ENCODE measurements around the gene POMC.
A peak's percentile ranks its signal among the peaks of the same experiment; 100 is the strongest.
"Not testable (repeated sequence)": the region's sequence is repeated elsewhere in the genome, so short reads cannot be mapped to it uniquely, and the experiment has no call there.

The POMC gene

DNA sequence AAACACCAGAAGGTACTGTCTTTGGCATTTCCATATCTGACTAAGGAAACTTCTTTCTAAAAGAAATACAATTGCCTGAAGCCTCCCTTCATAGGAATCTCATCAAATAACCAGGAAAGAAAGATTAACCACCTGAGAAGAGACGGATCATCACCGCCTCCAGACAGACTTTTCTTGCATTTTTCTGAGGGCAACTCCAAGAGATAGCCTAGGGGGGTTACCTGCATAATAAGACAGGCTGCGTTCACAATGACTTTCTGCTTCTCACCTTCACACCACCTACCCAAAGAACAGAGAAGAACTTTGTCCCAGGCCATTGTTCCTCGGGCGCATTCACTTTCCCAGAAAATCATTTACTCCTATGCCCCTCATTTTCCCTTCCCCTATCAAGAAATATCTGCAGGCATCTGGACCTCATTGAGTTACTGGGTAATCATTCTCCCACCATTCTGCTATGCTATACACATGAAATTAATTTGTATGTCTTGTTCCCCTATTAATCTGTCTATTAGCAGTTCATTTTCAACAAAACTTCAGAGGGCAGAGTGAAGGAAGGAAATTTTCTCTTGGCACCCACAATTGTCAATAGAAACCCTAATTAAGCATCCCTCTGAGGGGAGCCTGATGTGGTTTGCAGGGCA is 8.3 kb upstream of the POMC start:
- no peak for DNase-seq (ENCODE audit: low spot score)

- DNase-seq (ENCODE audit: low spot score), result no peak
Measured at GRCh38 chr2:25176138-25176537, 7.8 kb upstream of the POMC start.

GRCh38 chr2:25174192-25174861 is 5.9 kb upstream of the POMC start:
- DNase-seq (ENCODE audit: low spot score), result no peak

DNA sequence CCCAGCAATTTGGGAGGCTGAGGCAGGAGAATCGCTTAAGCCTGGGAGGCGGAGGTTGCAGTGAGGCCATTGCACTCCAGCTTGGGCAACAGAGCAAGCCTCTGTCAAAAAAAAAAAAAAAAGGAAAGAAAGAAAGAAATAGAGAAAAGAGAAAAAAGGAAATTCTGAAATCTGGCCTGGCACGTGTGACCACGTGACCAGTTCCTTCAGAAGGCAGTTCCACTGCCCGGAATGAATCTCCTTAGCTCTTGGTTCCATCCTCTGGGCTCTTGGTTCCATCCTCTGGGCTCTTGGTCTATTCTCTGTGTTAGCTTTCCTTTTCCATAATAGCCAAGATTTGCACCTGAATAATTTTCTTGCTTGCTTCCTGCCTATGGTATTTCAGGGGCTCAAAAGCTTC is 5.3 kb upstream of the POMC start:
- no peak for DNase-seq (ENCODE audit: low spot score)

DNA sequence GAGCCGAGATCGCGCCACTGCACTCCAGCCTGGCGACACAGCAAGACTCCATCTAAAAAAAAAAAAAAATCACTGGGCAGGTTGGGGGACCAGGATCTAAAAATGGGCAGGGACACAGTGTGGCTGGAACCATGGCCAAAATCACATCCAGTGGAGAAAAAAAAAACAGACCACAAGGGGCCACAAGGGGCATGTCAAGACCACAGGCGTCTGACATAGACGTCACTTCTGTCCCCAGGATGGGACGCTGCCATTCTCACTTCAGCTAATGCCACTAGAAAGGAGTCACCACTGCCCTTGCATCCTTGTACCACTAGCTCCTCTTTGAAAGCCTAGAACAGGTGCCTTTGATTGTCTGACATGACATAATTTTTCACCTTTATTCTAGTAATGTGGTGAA is 2.5 kb upstream of the POMC start:
- DNase-seq (ENCODE audit: low spot score), result no peak

DNA sequence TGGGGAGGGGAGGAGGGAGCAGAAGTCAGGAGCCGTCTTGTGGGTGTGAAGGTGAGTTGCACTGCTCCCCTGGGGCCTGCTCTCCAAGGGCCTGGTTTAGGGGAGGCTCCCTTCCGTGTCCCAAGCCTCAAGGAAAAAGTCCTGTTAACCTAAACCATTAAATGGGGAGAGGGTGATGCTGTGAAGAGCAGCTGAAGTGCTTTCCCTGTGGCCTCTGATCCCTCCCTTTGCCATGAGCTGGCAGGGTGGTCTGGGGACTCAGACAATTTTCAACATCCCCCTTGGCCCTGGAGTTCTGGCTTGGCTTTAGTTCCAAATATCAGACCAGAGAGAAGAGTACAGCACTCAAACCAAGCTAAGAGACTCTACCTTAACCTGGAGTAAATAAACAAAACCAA is 692 bp upstream of the POMC start:
- DNase-seq (ENCODE audit: low spot score), result no peak

- DNase-seq (ENCODE audit: low spot score), result peak; percentile 59
Measured at GRCh38 chr2:25165992-25166875, 2.1 kb downstream of the POMC start.

GRCh38 chr2:25164561-25164960 is 3.8 kb downstream of the POMC start:
- no peak for DNase-seq (ENCODE audit: low spot score)

DNA sequence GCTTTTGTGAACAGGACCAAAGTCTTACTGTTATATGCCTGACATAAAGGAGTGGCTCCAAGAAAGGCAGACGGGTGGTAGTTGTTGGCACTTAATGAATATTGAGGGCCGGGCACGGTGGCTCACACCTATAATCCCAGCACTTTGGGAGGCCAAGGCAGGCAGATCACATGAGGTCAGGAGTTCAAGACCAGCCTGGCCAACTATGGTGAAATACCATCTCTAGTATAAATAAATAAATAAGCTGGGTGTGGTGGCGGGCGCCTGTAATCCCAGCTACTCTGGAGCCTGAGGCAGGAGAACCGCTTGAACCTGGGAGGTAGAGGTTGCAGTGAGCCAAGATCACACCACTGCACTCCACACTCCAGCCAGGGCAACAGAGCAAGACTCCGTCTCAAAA is 6.3 kb downstream of the POMC start:
- not testable (repeated sequence) for DNase-seq (ENCODE audit: low spot score)

- no peak for DNase-seq (ENCODE audit: low spot score)
Measured at GRCh38 chr2:25161055-25161781, 7.2 kb downstream of the POMC start.

DNA sequence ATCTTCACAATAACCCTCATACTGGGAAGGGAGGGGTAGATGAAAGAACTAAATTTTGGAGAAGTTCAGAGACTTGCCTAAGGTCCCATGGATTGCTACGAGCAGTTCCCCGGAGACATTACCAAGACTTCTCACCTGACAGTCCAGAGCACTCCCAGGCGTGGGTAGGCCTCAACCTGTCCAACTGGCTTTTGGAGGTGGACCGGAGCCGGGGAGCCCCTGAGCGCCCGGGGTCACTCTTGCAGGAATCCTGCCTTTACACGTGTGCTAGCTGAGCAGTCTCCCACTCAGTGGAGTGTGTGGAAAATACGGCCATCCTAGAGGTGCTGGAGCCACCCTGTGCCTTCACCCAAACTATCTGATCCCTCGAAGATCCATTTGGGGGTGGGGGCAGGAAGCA is 8.0 kb downstream of the POMC start:
- DNase-seq (ENCODE audit: low spot score), result no peak

DNA sequence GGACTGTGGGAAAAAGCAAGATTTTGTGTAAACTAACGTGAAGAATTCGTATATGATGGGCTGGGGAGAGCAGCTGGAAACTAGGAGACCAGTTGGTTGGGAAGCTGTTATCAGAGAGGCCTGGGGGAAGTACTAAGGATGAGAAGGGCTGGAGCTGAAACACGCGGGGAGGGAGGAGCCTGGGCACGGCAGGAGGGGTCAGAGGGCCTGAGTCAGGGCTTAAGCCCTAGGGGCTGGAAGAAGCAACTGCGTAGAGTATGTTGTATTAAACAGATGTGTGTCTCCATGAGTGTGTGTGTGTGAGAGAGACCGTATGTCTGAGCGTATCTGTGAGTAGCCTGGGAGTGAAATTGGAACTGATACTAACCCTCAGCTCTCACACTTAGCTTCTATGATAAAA is 8.4 kb downstream of the POMC start:
- DNase-seq (ENCODE audit: low spot score), result peak; percentile 34

DNA sequence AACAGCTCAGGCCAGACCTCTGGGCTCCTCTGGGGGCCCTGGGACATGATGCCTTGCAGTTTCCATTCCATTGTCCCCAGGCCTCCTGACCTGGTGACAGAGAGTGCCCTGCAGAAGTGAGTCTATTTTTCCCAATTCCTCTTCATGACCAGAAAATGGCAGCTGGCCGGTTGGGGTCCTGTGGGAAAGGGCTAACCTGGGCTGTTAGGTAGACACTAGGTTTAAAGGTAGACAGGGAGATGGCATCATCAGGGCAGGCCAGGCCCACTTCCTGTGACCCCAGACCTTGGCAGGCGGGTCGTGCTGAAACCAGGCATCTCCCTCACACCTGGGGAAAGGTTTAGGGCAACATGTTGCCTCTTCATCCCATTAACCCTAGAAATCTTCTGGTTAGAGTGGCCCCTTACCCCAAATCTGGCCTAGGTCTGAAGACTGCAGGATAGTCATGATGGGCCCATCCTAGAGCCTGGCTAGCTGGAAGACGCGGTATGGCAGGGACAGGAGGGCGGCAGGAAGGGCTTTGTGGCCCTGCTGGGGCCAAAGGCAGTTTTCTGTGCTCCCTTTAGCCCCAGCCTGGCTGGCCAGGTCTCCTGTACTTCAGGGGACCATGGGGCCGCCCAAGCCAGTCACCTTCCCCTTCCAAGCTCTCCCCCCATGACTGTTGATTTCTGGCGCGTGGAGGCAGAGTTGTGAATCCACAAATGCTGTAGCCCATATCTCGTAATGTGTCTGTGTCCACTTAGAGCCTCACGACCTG is 10.1 kb downstream of the POMC start:
- no peak for DNase-seq (ENCODE audit: low spot score)

GRCh38 chr2:25155401-25155800 is 13.0 kb downstream of the POMC start:
- no peak for DNase-seq (ENCODE audit: low spot score)

- DNase-seq (ENCODE audit: low spot score), result no peak
Measured at GRCh38 chr2:25151718-25152117, 16.7 kb downstream of the POMC start.

DNA sequence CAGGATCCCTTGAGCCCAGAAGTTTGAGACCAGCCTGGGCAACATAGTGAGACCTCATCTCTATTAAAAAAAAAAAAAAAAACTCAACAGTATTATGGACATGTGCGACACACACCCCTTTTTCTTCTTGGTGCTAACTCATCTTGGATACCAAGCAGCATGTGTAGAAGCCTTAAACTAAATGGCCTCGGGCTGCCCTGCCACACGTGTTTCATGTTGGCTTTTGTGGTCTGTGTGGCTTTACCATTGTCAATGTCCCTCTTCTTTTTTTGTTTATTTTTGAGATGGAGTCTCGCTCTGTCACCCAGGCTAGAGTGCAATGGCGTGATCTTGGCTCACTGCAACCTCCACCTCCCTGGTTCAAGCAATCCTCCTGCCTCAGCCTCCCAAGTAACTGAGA is 17.4 kb downstream of the POMC start:
- DNase-seq (ENCODE audit: low spot score), result not testable (repeated sequence)

- no peak for DNase-seq (ENCODE audit: low spot score)
Measured at GRCh38 chr2:25149646-25150045, 18.7 kb downstream of the POMC start.

GRCh38 chr2:25146896-25147295 is 21.5 kb downstream of the POMC start:
- no peak for DNase-seq (ENCODE audit: low spot score)

DNA sequence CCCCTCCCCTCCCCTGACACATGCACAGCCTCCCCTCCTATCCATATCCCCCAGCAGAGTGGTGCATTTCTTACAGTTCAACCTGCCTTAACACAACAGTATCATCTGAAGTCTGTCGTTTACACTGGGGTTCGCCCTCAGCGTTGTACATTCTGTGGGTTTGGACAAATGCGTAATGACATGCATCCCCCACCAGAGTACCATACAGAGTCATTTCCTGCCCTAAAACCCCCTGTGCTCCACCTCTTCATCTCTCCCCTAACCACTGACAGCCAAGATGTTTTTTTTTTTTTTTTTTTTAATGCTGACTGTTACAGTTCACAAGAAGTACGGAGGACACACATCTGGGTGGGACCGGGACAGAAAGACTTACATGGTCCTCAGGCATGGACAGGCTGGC is 22.6 kb downstream of the POMC start:
- no peak for DNase-seq (ENCODE audit: low spot score)

- DNase-seq (ENCODE audit: low spot score), result no peak
Measured at GRCh38 chr2:25141120-25141519, 27.3 kb downstream of the POMC start.

GRCh38 chr2:25140535-25140934 is 27.8 kb downstream of the POMC start:
- not testable (repeated sequence) for DNase-seq (ENCODE audit: low spot score)

GRCh38 chr2:25132693-25133092 is 35.7 kb downstream of the POMC start:
- DNase-seq (ENCODE audit: low spot score), result no peak
